Muscle layer of duodenum (tissue), 2 donors: ENCODE data around the gene KCTD4.
"Not testable (repeated sequence)": the region's sequence is repeated elsewhere in the genome, so short reads cannot be mapped to it uniquely, and the experiment has no call there.

Experiments
- H3K27ac ChIP-seq: one replicate; pipeline ENCODE4 v1.7.0; 2013; ENCODE audit warnings: mild to moderate bottlenecking, low read length
- H3K27me3 ChIP-seq: one replicate; pipeline ENCODE4 v1.7.0; 2013; ENCODE audit warnings: low read depth, mild to moderate bottlenecking, control low read depth, low read length
- H3K36me3 ChIP-seq, 2 donors: one replicate each; pipeline ENCODE4 v1.7.0; 2013; ENCODE audit warnings: low read length in 2 of 2, control low read depth in 1 of 2, mild to moderate bottlenecking in 1 of 2; ENCODE audit not compliant: insufficient read depth in 2 of 2, control insufficient read depth in 1 of 2
- H3K4me1 ChIP-seq, 2 donors: one replicate each; pipeline ENCODE4 v1.7.0; 2013; ENCODE audit warnings: low read length in 2 of 2, mild to moderate bottlenecking in 2 of 2, control low read depth in 1 of 2, moderate library complexity in 1 of 2; ENCODE audit not compliant: insufficient read depth in 2 of 2, control insufficient read depth in 1 of 2
- H3K4me3 ChIP-seq, 2 donors: one replicate each; pipeline ENCODE4 v1.7.0; 2013; ENCODE audit warnings: low read length in 2 of 2, low read depth in 1 of 2, mild to moderate bottlenecking in 1 of 2
- H3K9me3 ChIP-seq, 2 donors: one replicate each; pipeline ENCODE4 v1.7.0; 2013; ENCODE audit warnings: low read length in 2 of 2, control low read depth in 1 of 2, mild to moderate bottlenecking in 1 of 2; ENCODE audit not compliant: control insufficient read depth in 1 of 2
- donor health status: healthy.

KCTD4 gene

GRCh38 chr13:45194081-45194939 is 6.5 kb downstream of the KCTD4 start:
- Histone ChIP-seq H3K27me3 (no peaks in the 10 kb centered on the region), H3K4me3 (peak overlapping the region; percentile 30), H3K27ac (no peak overlapping the region), H3K9me3 (no peaks in the 10 kb centered on the region), H3K36me3 (no peaks in the 10 kb centered on the region), H3K4me1 (peaks cover 0 to 17% of the 10 kb centered on the region in 2 donors)

GRCh38 chr13:45191874-45192273 is 9.0 kb downstream of the KCTD4 start:
- Histone ChIP-seq H3K4me3 (no peak overlapping the region), H3K4me1 (peaks cover 0 to 13% of the 10 kb centered on the region in 2 donors), H3K27ac (no peak overlapping the region), H3K27me3 (no peaks in the 10 kb centered on the region), H3K36me3 (no peaks in the 10 kb centered on the region), H3K9me3 (no peaks in the 10 kb centered on the region)

- not testable (repeated sequence) for H3K9me3 ChIP-seq, H3K4me3 ChIP-seq, H3K27ac ChIP-seq, H3K27me3 ChIP-seq, H3K36me3 ChIP-seq, H3K4me1 ChIP-seq
Observed at GRCh38 chr13:45189511-45189910, 11.3 kb downstream of the KCTD4 start.

GRCh38 chr13:45189077-45189476 is 11.8 kb downstream of the KCTD4 start:
- H3K27me3 ChIP-seq, H3K9me3 ChIP-seq, H3K4me1 ChIP-seq, H3K36me3 ChIP-seq, H3K27ac ChIP-seq, H3K4me3 ChIP-seq: not testable (repeated sequence)

- H3K4me3 ChIP-seq, result no peak overlapping the region
- no peaks in the 10 kb centered on the region for H3K4me1 ChIP-seq
- H3K27me3 ChIP-seq, result no peaks in the 10 kb centered on the region
- H3K36me3 ChIP-seq, result no peaks in the 10 kb centered on the region
- no peak overlapping the region for H3K27ac ChIP-seq
- H3K9me3 ChIP-seq, result no peaks in the 10 kb centered on the region
Observed at GRCh38 chr13:45185286-45185685, 15.6 kb downstream of the KCTD4 start.

- Histone ChIP-seq H3K9me3 (no peaks in the 10 kb centered on the region), H3K27ac (no peak overlapping the region), H3K36me3 (no peaks in the 10 kb centered on the region), H3K4me1 (no peaks in the 10 kb centered on the region), H3K4me3 (no peak overlapping the region), H3K27me3 (no peaks in the 10 kb centered on the region)
Observed at GRCh38 chr13:45184693-45185092, 16.2 kb downstream of the KCTD4 start.

GRCh38 chr13:45180713-45181601 is 19.9 kb downstream of the KCTD4 start:
- no peak overlapping the region for H3K4me3 ChIP-seq
- no peaks in the 10 kb centered on the region for H3K36me3 ChIP-seq
- H3K27me3 ChIP-seq, result no peaks in the 10 kb centered on the region
- H3K9me3 ChIP-seq, result no peaks in the 10 kb centered on the region
- no peak overlapping the region for H3K27ac ChIP-seq
- peaks cover 6 to 14% of the 10 kb centered on the region in 2 donors for H3K4me1 ChIP-seq

- no peaks in the 10 kb centered on the region for H3K27me3 ChIP-seq
- H3K4me1 ChIP-seq, result peaks cover 6 to 14% of the 10 kb centered on the region in 2 donors
- no peaks in the 10 kb centered on the region for H3K9me3 ChIP-seq
- no peaks in the 10 kb centered on the region for H3K36me3 ChIP-seq
- no peak overlapping the region for H3K4me3 ChIP-seq
- no peak overlapping the region for H3K27ac ChIP-seq
Observed at GRCh38 chr13:45180303-45180702, 20.5 kb downstream of the KCTD4 start.

- peaks cover 6 to 14% of the 10 kb centered on the region in 2 donors for H3K4me1 ChIP-seq
- no peaks in the 10 kb centered on the region for H3K9me3 ChIP-seq
- H3K4me3 ChIP-seq, result no peak overlapping the region
- no peaks in the 10 kb centered on the region for H3K36me3 ChIP-seq
- no peak overlapping the region for H3K27ac ChIP-seq
- H3K27me3 ChIP-seq, result no peaks in the 10 kb centered on the region
Observed at GRCh38 chr13:45179428-45179827, 21.4 kb downstream of the KCTD4 start.

- no peaks in the 10 kb centered on the region for H3K27me3 ChIP-seq
- H3K27ac ChIP-seq, result no peak overlapping the region
- H3K36me3 ChIP-seq, result no peaks in the 10 kb centered on the region
- no peaks in the 10 kb centered on the region for H3K9me3 ChIP-seq
- peaks cover 6 to 14% of the 10 kb centered on the region in 2 donors for H3K4me1 ChIP-seq
- H3K4me3 ChIP-seq, result no peak overlapping the region
Observed at GRCh38 chr13:45178349-45179162, 22.3 kb downstream of the KCTD4 start.

GRCh38 chr13:45174478-45174877 is 26.4 kb downstream of the KCTD4 start:
- H3K27me3 ChIP-seq, result no peaks in the 10 kb centered on the region
- H3K4me3 ChIP-seq, result no peak overlapping the region
- peaks cover 0 to 3% of the 10 kb centered on the region in 2 donors for H3K36me3 ChIP-seq
- peaks cover 5 to 12% of the 10 kb centered on the region in 2 donors for H3K4me1 ChIP-seq
- no peaks in the 10 kb centered on the region for H3K9me3 ChIP-seq
- no peak overlapping the region for H3K27ac ChIP-seq
